T1000 (cell line): ENCODE data around the gene SAMD8.

ENCODE experiments used
- DNase-seq: peaks from one replicate; lab custom pipeline; 2025; ENCODE audit warnings: mixed read lengths; lab: John Stamatoyannopoulos, UW

The SAMD8 gene

GRCh38 chr10:75223507-75223906, 112.1 kb downstream of the SAMD8 start:
- DNase-seq: no peak

- no peak for DNase-seq
These were observed 114.6 kb downstream of the SAMD8 start for GRCh38 chr10:75226095-75226494.

DNA sequence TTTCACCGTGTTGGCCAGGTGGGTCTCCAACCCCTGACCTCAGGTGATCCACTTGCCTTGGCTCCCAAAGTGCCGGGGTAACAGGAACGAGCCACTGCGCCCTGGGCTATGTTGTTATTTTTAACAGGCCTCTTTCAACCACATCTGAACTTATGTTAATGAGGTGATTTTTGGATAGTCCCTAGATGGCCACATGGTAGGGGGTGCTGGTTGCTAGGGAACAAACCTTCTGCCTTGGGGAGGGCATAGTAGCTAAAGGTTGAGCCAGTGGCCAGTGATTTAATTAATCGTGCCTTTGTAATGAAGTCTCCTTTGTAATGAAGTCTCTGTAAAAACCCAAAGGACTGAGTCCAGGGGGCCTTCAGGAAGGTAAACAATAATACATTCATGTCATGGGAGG, 115.2 kb downstream of the SAMD8 start:
- no peak for DNase-seq

DNA sequence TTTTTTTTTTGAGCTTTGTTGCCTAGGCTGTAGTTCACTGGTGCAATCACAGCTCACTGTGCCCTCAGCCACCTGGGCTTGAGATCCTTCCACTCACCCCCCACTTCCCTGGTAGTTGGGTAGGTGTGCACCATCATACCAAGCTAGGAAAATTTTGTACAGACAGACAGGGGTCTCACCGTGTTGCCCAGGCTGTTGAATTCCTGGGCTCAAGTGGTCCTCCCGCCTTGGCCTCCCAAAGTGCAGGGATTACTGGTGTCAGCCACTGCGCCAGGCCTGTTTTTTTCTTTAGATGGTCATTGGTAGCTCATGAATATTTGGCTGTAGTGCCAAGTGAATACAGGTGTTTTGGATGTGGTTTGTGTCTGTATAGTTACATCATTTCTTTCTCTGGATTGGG, 116.8 kb downstream of the SAMD8 start:
- DNase-seq: no peak

DNA sequence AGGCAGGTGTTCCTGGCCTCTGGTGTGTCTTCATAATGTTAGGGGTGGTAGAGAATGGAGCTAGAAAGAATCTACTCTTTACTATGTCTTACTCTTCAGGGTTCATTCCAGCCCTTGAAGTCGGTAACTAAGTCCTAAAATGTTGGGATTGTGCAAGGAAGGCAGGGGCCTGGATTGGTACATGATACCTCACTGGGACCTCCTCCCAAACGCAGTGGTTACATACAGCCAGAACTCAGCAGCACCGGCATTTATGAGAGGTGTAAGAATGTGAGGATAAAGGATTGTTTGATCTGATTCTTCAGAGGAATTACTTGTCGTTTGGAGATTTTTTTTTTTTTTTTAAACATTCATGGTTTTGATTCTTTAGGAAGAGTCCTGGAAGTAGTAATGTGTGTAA, 117.4 kb downstream of the SAMD8 start:
- DNase-seq: no peak

GRCh38 chr10:75229971-75230370, 118.5 kb downstream of the SAMD8 start:
- no peak for DNase-seq

- peak; percentile 63 for DNase-seq
These were observed 119.2 kb downstream of the SAMD8 start for GRCh38 chr10:75230600-75231038.
